ENCODE data around the gene REV3L.

Gene REV3L

GRCh38 chr6:111252726-111253125, 230.3 kb downstream of the REV3L start:
- DNase-seq, result no peak

- no peak for DNase-seq
Measured at GRCh38 chr6:111250791-111251354, 232.1 kb downstream of the REV3L start.

All from T-helper 9 cell (primary cell).